ENCODE measurements around the gene CBLB. TPM values are rescaled to one million over a fixed set of nuclear protein-coding genes. Genes with fewer than 3 reads are reported as not detected.
"Not testable (repeated sequence)": the region's sequence is repeated elsewhere in the genome, so short reads cannot be mapped to it uniquely, and the experiment has no call there.

CBLB gene
- total RNA-seq, 1 experiment from 2014 or later: 34.3 TPM

DNA sequence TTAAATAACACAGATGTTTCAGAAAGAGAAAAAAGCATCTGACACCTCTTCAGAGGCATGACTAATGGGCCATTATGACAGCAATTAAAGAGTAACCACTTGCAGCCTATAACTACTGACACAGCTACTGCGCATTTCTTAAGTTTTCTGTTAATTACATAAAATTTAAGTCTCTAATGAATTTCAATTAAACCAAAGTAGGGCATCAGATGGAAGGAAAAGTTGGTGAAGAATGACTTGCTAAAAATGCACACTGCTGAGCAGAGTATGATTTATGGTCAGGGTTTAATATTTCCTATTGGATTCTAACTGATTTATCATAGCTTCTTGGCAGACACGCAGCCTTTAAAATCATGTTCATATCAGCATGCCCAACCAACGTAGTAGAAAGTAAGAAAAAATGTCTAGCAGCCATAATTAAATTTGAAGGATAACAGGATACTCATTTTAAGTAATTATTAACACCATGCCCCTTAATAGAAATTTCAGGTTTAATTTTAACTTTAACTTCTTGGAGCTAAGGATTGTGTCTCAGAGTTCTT, 140.0 kb downstream of the CBLB start:
- no TSS peak for BruUV-seq (replicated peaks)
- no peaks in the 10 kb centered on the region for H3K4me1 Mint-ChIP-seq (ENCODE audit: low read depth, unreplicated experiment)

DNA sequence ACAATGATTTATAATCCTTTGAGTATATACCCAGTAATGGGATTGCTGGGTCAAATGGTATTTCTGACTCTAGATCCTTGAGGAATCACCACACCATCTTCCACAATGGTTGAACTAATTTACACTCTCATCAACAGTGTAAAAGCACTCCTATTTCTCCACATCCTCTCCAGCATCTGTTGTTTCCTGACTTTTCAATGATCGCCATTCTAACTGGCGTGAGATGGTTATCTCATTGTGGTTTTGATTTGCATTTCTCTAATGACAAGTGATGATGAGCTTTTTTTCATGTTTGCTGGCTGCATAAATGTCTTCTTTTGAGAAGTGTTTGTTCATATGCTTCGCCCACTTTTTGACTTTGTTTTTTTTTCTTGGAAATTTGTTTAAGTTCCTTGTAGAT, 141.8 kb downstream of the CBLB start:
- H3K4me1 ChIP-seq; H3K4me3 ChIP-seq (ENCODE audit: low read depth, low read length); H3K27me3 Mint-ChIP-seq (ENCODE audit: insufficient read depth, unreplicated experiment); BruUV-seq (replicated peaks); H3K4me1 Mint-ChIP-seq (ENCODE audit: low read depth, unreplicated experiment); H3K9me3 ChIP-seq; CTCF ChIA-PET; POLR2A ChIA-PET; H3K27ac Mint-ChIP-seq (ENCODE audit: unreplicated experiment); intact Hi-C loops (cut with micrococcal nuclease; ENCODE audit: unreplicated experiment); DNase-seq; H3K36me3 ChIP-seq (ENCODE audit: control insufficient read depth, insufficient read depth, low read length); H3K27me3 ChIP-seq (replicated peaks; ENCODE audit: control insufficient read depth, insufficient read depth, low read length); H3K4me3 Mint-ChIP-seq (ENCODE audit: unreplicated experiment): not testable (repeated sequence)
- Mint-ChIP-seq H3K9me3 (ENCODE audit: unreplicated experiment) (peaks cover 15% of the 10 kb centered on the region), H3K36me3 (ENCODE audit: insufficient read depth, unreplicated experiment) (peaks cover 15% of the 10 kb centered on the region)

More for the DNA sequence above, 140.0 kb downstream of the CBLB start:
- Histone ChIP-seq H3K36me3 (ENCODE audit: control insufficient read depth, insufficient read depth, low read length) (no peaks in the 10 kb centered on the region; the same call in 1 of the 2 replicates), H3K4me3 (ENCODE audit: low read depth, low read length) (no peak overlapping the region), H3K27me3 (replicated peaks; ENCODE audit: control insufficient read depth, insufficient read depth, low read length) (no peaks in the 10 kb centered on the region), H3K9me3 (no peaks in the 10 kb centered on the region), H3K4me1 (no peaks in the 10 kb centered on the region)
- TF ChIP-seq, protein P1, sequence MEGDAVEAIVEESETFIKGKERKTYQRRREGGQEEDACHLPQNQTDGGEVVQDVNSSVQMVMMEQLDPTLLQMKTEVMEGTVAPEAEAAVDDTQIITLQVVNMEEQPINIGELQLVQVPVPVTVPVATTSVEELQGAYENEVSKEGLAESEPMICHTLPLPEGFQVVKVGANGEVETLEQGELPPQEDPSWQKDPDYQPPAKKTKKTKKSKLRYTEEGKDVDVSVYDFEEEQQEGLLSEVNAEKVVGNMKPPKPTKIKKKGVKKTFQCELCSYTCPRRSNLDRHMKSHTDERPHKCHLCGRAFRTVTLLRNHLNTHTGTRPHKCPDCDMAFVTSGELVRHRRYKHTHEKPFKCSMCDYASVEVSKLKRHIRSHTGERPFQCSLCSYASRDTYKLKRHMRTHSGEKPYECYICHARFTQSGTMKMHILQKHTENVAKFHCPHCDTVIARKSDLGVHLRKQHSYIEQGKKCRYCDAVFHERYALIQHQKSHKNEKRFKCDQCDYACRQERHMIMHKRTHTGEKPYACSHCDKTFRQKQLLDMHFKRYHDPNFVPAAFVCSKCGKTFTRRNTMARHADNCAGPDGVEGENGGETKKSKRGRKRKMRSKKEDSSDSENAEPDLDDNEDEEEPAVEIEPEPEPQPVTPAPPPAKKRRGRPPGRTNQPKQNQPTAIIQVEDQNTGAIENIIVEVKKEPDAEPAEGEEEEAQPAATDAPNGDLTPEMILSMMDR (IDR thresholded peaks at IDR 0.05; ENCODE audit: insufficient read depth in 1 of 2, low read depth in 1 of 2, low read length in 1 of 2, severe bottlenecking in 1 of 2, unreplicated experiment in 1 of 2): no peak
- ChIA-PET CTCF (no interaction called here), POLR2A (no interaction called here)
- no peak overlapping the region for H3K4me3 Mint-ChIP-seq (ENCODE audit: unreplicated experiment)
- no peak overlapping the region for H3K27ac Mint-ChIP-seq (ENCODE audit: unreplicated experiment)
- H3K9me3 Mint-ChIP-seq (ENCODE audit: unreplicated experiment): peaks cover 15% of the 10 kb centered on the region
- H3K36me3 Mint-ChIP-seq (ENCODE audit: insufficient read depth, unreplicated experiment): peaks cover 15% of the 10 kb centered on the region
- DNase-seq: no peak
- intact Hi-C loops (cut with micrococcal nuclease; ENCODE audit: unreplicated experiment): no loop called here
- H3K27me3 Mint-ChIP-seq (ENCODE audit: insufficient read depth, unreplicated experiment): no peaks in the 10 kb centered on the region

DNA sequence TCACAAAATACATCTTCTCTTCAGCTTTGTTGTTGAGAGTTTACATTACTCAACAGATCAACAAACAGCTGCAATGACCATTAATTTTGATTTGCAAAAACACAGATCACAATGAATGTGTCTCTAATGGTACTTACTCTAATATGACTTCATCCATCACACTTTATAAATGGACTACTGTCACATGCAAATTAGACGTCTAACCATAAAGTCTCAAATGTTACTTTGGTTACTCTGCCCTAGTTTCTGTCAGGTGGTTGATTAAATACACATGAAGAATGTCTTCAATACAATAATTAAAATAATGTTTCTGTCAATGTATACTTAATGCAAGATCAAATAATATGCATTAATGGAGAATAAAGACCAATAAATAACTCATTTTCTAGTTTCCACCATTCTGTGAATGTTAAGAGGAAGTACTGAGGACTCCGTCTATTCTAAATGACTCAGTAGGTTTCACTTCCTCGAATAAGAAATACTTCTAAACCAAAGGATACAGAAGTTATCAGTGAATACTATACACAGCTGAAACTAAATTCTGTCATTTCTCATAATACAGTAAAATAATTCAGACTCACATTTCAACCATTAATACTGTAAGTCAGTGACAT, 145.8 kb downstream of the CBLB start:
- CTCF ChIA-PET: no interaction called here
- Histone ChIP-seq H3K27me3 (replicated peaks; ENCODE audit: control insufficient read depth, insufficient read depth, low read length) (no peaks in the 10 kb centered on the region), H3K36me3 (ENCODE audit: control insufficient read depth, insufficient read depth, low read length) (no peaks in the 10 kb centered on the region; the same call in 1 of the 2 replicates), H3K4me1 (no peaks in the 10 kb centered on the region), H3K9me3 (no peaks in the 10 kb centered on the region), H3K4me3 (ENCODE audit: low read depth, low read length) (no peak overlapping the region)
- POLR2A ChIA-PET: no interaction called here
- Mint-ChIP-seq H3K27me3 (ENCODE audit: insufficient read depth, unreplicated experiment) (no peaks in the 10 kb centered on the region), H3K9me3 (ENCODE audit: unreplicated experiment) (peaks cover 11% of the 10 kb centered on the region), H3K27ac (ENCODE audit: unreplicated experiment) (no peak overlapping the region), H3K4me3 (ENCODE audit: unreplicated experiment) (no peak overlapping the region), H3K4me1 (ENCODE audit: low read depth, unreplicated experiment) (no peaks in the 10 kb centered on the region), H3K36me3 (ENCODE audit: insufficient read depth, unreplicated experiment) (peaks cover 18% of the 10 kb centered on the region)
- intact Hi-C loops (cut with micrococcal nuclease; ENCODE audit: unreplicated experiment): no loop called here
- TF ChIP-seq, protein P1 (IDR thresholded peaks at IDR 0.05; ENCODE audit: insufficient read depth in 1 of 2, low read depth in 1 of 2, low read length in 1 of 2, severe bottlenecking in 1 of 2, unreplicated experiment in 1 of 2): no peak
- DNase-seq: no peak
- no TSS peak for BruUV-seq (replicated peaks)

Data from Caco-2 (cell line).